Naive thymus-derived CD8-positive, alpha-beta T cell (primary cell): ENCODE data around the gene OTUD7B. TPM values are rescaled to one million over a fixed set of nuclear protein-coding genes. Genes with fewer than 3 reads are reported as not detected.

Source experiments
- ATAC-seq, 2 donors: fragments of 150-1000 bp; cut with Tn5 transposase in 1 of 2; sonication (Bioruptor Pico), chemical (Tn5 transposase) in 1 of 2; 1 replicate in 1 of 2; 2 replicates in 1 of 2; pipeline ENCODE4 v1.10.0; 2021; ENCODE audit warnings: mild to moderate bottlenecking in 2 of 2, moderate library complexity in 2 of 2
- POLR2A ChIA-PET: fragments of 350-600 bp; sonication (Branson Sonifier 250); formaldehyde crosslinking; loops from one replicate; lab custom pipeline; 2021; ENCODE audit warnings: antibody characterized with exemption; lab: Charles Lee
- DNase-seq, 10 donors: peaks; one replicate each; pipeline versions ENCODE4 v3.0.0 to v3.0.0-alpha.2; 2020 to 2022
- H3K27ac Mint-ChIP-seq, 10 donors: one replicate each; pipeline ENCODE4 v1.8.0; 2020 to 2022; ENCODE audit warnings: mild to moderate bottlenecking in 10 of 10, mixed read lengths in 10 of 10, moderate library complexity in 4 of 10, inconsistent platforms in 1 of 10
- H3K27me3 Mint-ChIP-seq, 5 donors: one replicate each; pipeline ENCODE4 v1.8.0; 2021 to 2022; ENCODE audit warnings: mixed read lengths in 5 of 5
- H3K36me3 Mint-ChIP-seq, 3 donors: one replicate each; pipeline ENCODE4 v1.8.0; 2020 to 2022; ENCODE audit warnings: mixed read lengths in 3 of 3, mild to moderate bottlenecking in 2 of 3, inconsistent platforms in 1 of 3
- H3K4me1 Mint-ChIP-seq, 4 donors: one replicate each; pipeline ENCODE4 v1.8.0; 2021 to 2022; ENCODE audit warnings: mixed read lengths in 4 of 4
- H3K4me3 Mint-ChIP-seq, 10 donors: one replicate each; pipeline ENCODE4 v1.8.0; 2020 to 2022; ENCODE audit warnings: mild to moderate bottlenecking in 10 of 10, mixed read lengths in 10 of 10, moderate library complexity in 6 of 10, inconsistent platforms in 1 of 10
- H3K9me3 Mint-ChIP-seq, 9 donors: one replicate each; pipeline ENCODE4 v1.8.0; 2020 to 2022; ENCODE audit warnings: mixed read lengths in 9 of 9, mild to moderate bottlenecking in 3 of 9, inconsistent platforms in 1 of 9, moderate library complexity in 1 of 9
- polyA plus RNA-seq, 3 donors: library from polyadenylated mRNA; unstranded; fragments of 300-500 nt; fragmentation: Illumina TruSeq; gene quantifications; one replicate each; pipeline ENCODE4 v1.2.3, GENCODE V29; 2021
- total RNA-seq, 8 experiments: library from RNA in 2 of 8; stranded (reverse) in 2 of 8; gene quantifications; one replicate each; pipeline ENCODE4 v1.2.3 and lab custom pipeline; 2021 to 2026

OTUD7B gene
- total and polyA plus RNA-seq, 5 experiments from 2014 or later = 0.16 to 11.3 (median 1.2) TPM

GRCh38 chr1:150020711-150021110, 10.2 kb upstream of the OTUD7B start:
- no peak for ATAC-seq
- H3K4me3 Mint-ChIP-seq = no peak overlapping the region

GRCh38 chr1:150018165-150018564, 7.6 kb upstream of the OTUD7B start:
- no peak overlapping the region for H3K4me3 Mint-ChIP-seq
- no peaks in the 10 kb centered on the region for H3K4me1 Mint-ChIP-seq
- no peak overlapping the region for H3K27ac Mint-ChIP-seq
- H3K27me3 Mint-ChIP-seq = peaks cover 0 to 22% (median 0%) of the 10 kb centered on the region in 5 donors
- POLR2A ChIA-PET = no interaction called here
- no peaks in the 10 kb centered on the region for H3K9me3 Mint-ChIP-seq
- ATAC-seq (no peak), DNase-seq (no peak)
- H3K36me3 Mint-ChIP-seq = no peaks in the 10 kb centered on the region

More at GRCh38 chr1:150020711-150021110, 10.2 kb upstream of the OTUD7B start:
- no peaks in the 10 kb centered on the region for H3K36me3 Mint-ChIP-seq
- DNase-seq = no peak
- POLR2A ChIA-PET = no interaction called here
- H3K4me1 Mint-ChIP-seq = no peaks in the 10 kb centered on the region
- H3K9me3 Mint-ChIP-seq = no peaks in the 10 kb centered on the region
- no peak overlapping the region for H3K27ac Mint-ChIP-seq
- peaks cover 0 to 34% (median 1%) of the 10 kb centered on the region in 5 donors for H3K27me3 Mint-ChIP-seq

GRCh38 chr1:150017206-150017750, 6.8 kb upstream of the OTUD7B start:
- DNase-seq (no peak), ATAC-seq (no peak)
- Mint-ChIP-seq H3K4me1 (no peaks in the 10 kb centered on the region), H3K9me3 (no peaks in the 10 kb centered on the region), H3K36me3 (no peaks in the 10 kb centered on the region), H3K4me3 (no peak overlapping the region), H3K27ac (no peak overlapping the region), H3K27me3 (peaks cover 0 to 21% (median 0%) of the 10 kb centered on the region in 5 donors)
- POLR2A ChIA-PET = no interaction called here

GRCh38 chr1:150015651-150016131, 5.2 kb upstream of the OTUD7B start:
- DNase-seq (no peak), ATAC-seq (no peak)
- Mint-ChIP-seq H3K4me1 (peaks cover 0 to 5% (median 2%) of the 10 kb centered on the region in 4 donors), H3K36me3 (no peaks in the 10 kb centered on the region), H3K27ac (peak overlapping the region in 1 of 10 donors; percentile 60), H3K4me3 (no peak overlapping the region), H3K27me3 (peaks cover 0 to 13% (median 0%) of the 10 kb centered on the region in 5 donors), H3K9me3 (no peaks in the 10 kb centered on the region)
- POLR2A ChIA-PET = no interaction called here

GRCh38 chr1:150012611-150013010, 2.1 kb upstream of the OTUD7B start:
- H3K4me3 Mint-ChIP-seq = no peak overlapping the region
- no peak for ATAC-seq
- H3K4me1 Mint-ChIP-seq = peaks cover 8 to 28% (median 22%) of the 10 kb centered on the region in 4 donors
- H3K9me3 Mint-ChIP-seq = no peaks in the 10 kb centered on the region
- no peaks in the 10 kb centered on the region for H3K36me3 Mint-ChIP-seq
- H3K27ac Mint-ChIP-seq = peak overlapping the region in 1 of 10 donors; percentile 49
- POLR2A ChIA-PET = interaction anchor here (0.6 to 3.9 kb wide), 3 partner anchors 26 to 126 kb away, joined by 3 to 19 read pairs (median 3); partner anchors contain the start of gene SF3B4
- no peak for DNase-seq
- H3K27me3 Mint-ChIP-seq = peaks cover 0 to 18% (median 0%) of the 10 kb centered on the region in 5 donors

GRCh38 chr1:150009604-150010392, 728 bp downstream of the OTUD7B start:
- peaks cover 0 to 6% (median 0%) of the 10 kb centered on the region in 3 donors for H3K36me3 Mint-ChIP-seq
- H3K27ac Mint-ChIP-seq = peak overlapping the region; percentile 79 to 96 (median 92)
- peaks cover 0 to 24% (median 0%) of the 10 kb centered on the region in 5 donors for H3K27me3 Mint-ChIP-seq
- POLR2A ChIA-PET = interaction anchor here (0.8 to 3.9 kb wide), 7 partner anchors 12 to 123 kb away, joined by 3 to 19 read pairs (median 4); partner anchors contain the start of gene VPS45
- H3K4me3 Mint-ChIP-seq = peak overlapping the region; percentile 82 to 99 (median 94)
- ATAC-seq (peak; percentile 47 to 59), DNase-seq (peak in 7 of 10 donors; percentile 10 to 62 (median 28))
- no peaks in the 10 kb centered on the region for H3K9me3 Mint-ChIP-seq
- H3K4me1 Mint-ChIP-seq = peaks cover 11 to 38% (median 28%) of the 10 kb centered on the region in 4 donors

- Mint-ChIP-seq H3K27ac (peak overlapping the region in 1 of 10 donors; percentile 84), H3K4me3 (peak overlapping the region in 8 of 10 donors; percentile 46 to 99 (median 92)), H3K27me3 (peaks cover 0 to 27% (median 0%) of the 10 kb centered on the region in 5 donors)
Measured at GRCh38 chr1:150008699-150009098, 1.8 kb downstream of the OTUD7B start.

GRCh38 chr1:150006881-150007421, 3.6 kb downstream of the OTUD7B start:
- H3K27ac Mint-ChIP-seq = no peak overlapping the region
- ATAC-seq = no peak
- POLR2A ChIA-PET = no interaction called here
- no peaks in the 10 kb centered on the region for H3K9me3 Mint-ChIP-seq
- no peak overlapping the region for H3K4me3 Mint-ChIP-seq
- no peak for DNase-seq
- H3K36me3 Mint-ChIP-seq = peaks cover 0 to 23% (median 9%) of the 10 kb centered on the region in 3 donors
- peaks cover 22 to 46% (median 30%) of the 10 kb centered on the region in 4 donors for H3K4me1 Mint-ChIP-seq
- peaks cover 0 to 30% (median 0%) of the 10 kb centered on the region in 5 donors for H3K27me3 Mint-ChIP-seq

More at GRCh38 chr1:150008699-150009098, 1.8 kb downstream of the OTUD7B start:
- Mint-ChIP-seq H3K9me3 (no peaks in the 10 kb centered on the region), H3K4me1 (peaks cover 16 to 39% (median 29%) of the 10 kb centered on the region in 4 donors), H3K36me3 (peaks cover 0 to 12% (median 0%) of the 10 kb centered on the region in 3 donors)
- DNase-seq = no peak
- ATAC-seq = no peak
- POLR2A ChIA-PET = interaction anchor here (1.4 kb wide), 1 partner anchor 121 kb away, joined by 3 read pairs; a partner anchor contains a TSS

- H3K9me3 Mint-ChIP-seq = no peaks in the 10 kb centered on the region
- ATAC-seq (no peak), DNase-seq (no peak)
- POLR2A ChIA-PET = no interaction called here
- no peak overlapping the region for H3K4me3 Mint-ChIP-seq
- no peak overlapping the region for H3K27ac Mint-ChIP-seq
- peaks cover 22 to 41% (median 29%) of the 10 kb centered on the region in 4 donors for H3K4me1 Mint-ChIP-seq
- peaks cover 0 to 34% (median 9%) of the 10 kb centered on the region in 3 donors for H3K36me3 Mint-ChIP-seq
- H3K27me3 Mint-ChIP-seq = peaks cover 0 to 30% (median 0%) of the 10 kb centered on the region in 5 donors
Measured at GRCh38 chr1:150005606-150006005, 4.9 kb downstream of the OTUD7B start.

- POLR2A ChIA-PET = interaction anchor here (0.5 to 0.6 kb wide), 2 partner anchors 36 to 609 kb away, joined by 4 read pairs; no protein-coding TSS in a partner anchor
- no peak for DNase-seq
- Mint-ChIP-seq H3K36me3 (peaks cover 0 to 46% (median 17%) of the 10 kb centered on the region in 3 donors), H3K4me3 (no peak overlapping the region), H3K27me3 (peaks cover 0 to 28% (median 0%) of the 10 kb centered on the region in 5 donors), H3K9me3 (no peaks in the 10 kb centered on the region), H3K27ac (peak overlapping the region in 2 of 10 donors; percentile 5 to 77), H3K4me1 (peaks cover 14 to 30% (median 16%) of the 10 kb centered on the region in 4 donors)
- ATAC-seq = no peak
Measured at GRCh38 chr1:150003801-150004200, 6.7 kb downstream of the OTUD7B start.

- POLR2A ChIA-PET = interaction anchor here (0.6 kb wide), 2 partner anchors 12 to 336 kb away, joined by 3 to 6 read pairs; no protein-coding TSS in a partner anchor
- no peak for ATAC-seq
- no peak overlapping the region for H3K27ac Mint-ChIP-seq
Measured at GRCh38 chr1:150002217-150002616, 8.3 kb downstream of the OTUD7B start.

GRCh38 chr1:150001415-150001814, 9.1 kb downstream of the OTUD7B start:
- H3K36me3 Mint-ChIP-seq = peaks cover 0 to 55% (median 17%) of the 10 kb centered on the region in 3 donors
- no peak for ATAC-seq
- no peaks in the 10 kb centered on the region for H3K9me3 Mint-ChIP-seq
- peaks cover 0 to 16% (median 0%) of the 10 kb centered on the region in 5 donors for H3K27me3 Mint-ChIP-seq
- POLR2A ChIA-PET = no interaction called here
- no peak overlapping the region for H3K27ac Mint-ChIP-seq
- H3K4me3 Mint-ChIP-seq = no peak overlapping the region
- DNase-seq = no peak
- H3K4me1 Mint-ChIP-seq = peaks cover 17 to 26% (median 21%) of the 10 kb centered on the region in 4 donors

More at GRCh38 chr1:150002217-150002616, 8.3 kb downstream of the OTUD7B start:
- no peak for DNase-seq
- Mint-ChIP-seq H3K36me3 (peaks cover 0 to 50% (median 17%) of the 10 kb centered on the region in 3 donors), H3K27me3 (peaks cover 0 to 19% (median 0%) of the 10 kb centered on the region in 5 donors), H3K4me3 (no peak overlapping the region), H3K9me3 (no peaks in the 10 kb centered on the region), H3K4me1 (peaks cover 15 to 31% (median 22%) of the 10 kb centered on the region in 4 donors)
